ENCODE results near the gene PARP6. TPM values are rescaled to one million over a fixed set of nuclear protein-coding genes. Genes with fewer than 3 reads are reported as not detected.

PARP6 gene
- total RNA-seq, 2 donors from 2014 or later: 48.3 to 64.9 TPM

DNA sequence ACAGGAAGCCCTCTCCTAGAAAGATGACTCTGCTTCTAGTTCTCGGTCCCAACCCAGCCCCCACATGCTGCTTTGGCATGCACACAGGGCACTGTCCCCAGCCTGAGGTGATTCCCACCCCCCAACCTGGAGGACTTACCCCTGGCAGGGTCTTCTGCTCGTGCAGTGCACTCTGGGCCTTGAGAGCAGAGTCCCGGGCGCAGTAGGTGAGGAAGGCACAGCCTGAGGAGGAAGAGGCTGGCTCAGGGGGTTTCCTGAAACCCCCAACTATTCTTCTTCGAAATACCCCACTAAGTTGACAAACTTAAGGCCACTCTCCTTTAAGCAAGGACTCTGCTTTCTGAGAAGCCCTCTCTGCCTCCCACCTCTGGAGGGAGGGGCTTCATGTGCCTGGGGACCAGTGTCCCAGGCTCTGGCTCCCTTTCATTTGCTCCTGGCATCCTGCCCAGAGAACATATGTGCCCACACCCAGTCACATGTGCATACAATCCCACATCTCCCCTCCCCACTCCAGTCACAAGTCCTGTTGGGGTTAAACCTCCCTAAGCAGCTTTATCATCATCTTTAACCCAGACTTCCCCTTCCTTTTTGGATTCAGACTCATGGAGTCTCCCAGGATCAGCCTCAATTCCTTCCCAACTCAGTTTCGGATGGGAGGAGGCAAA lies 43.5 kb upstream of the PARP6 start:
- no peaks in the 10 kb centered on the region for H3K36me3 ChIP-seq (replicated peaks in 1 of 2; ENCODE audit: insufficient read depth in 1 of 2, low read depth in 2 of 2)
- no peaks in the 10 kb centered on the region for H3K9me3 ChIP-seq
- ATAC-seq (no peak), DNase-seq (peak in 3 of 4 donors; percentile 10 to 18 (median 18))
- H3K27me3 ChIP-seq: no peaks in the 10 kb centered on the region
- H3K4me1 ChIP-seq: peaks cover 8% of the 10 kb centered on the region
- intact Hi-C loops (cut with DNase I): no loop called here
- WGBS, 2 donors: 57 to 59% methylated on average over 6 of the region's 6 CpGs
- TF ChIP-seq POLR2A (IDR thresholded peaks at IDR 0.05): no peak
- TF ChIP-seq, protein P1, sequence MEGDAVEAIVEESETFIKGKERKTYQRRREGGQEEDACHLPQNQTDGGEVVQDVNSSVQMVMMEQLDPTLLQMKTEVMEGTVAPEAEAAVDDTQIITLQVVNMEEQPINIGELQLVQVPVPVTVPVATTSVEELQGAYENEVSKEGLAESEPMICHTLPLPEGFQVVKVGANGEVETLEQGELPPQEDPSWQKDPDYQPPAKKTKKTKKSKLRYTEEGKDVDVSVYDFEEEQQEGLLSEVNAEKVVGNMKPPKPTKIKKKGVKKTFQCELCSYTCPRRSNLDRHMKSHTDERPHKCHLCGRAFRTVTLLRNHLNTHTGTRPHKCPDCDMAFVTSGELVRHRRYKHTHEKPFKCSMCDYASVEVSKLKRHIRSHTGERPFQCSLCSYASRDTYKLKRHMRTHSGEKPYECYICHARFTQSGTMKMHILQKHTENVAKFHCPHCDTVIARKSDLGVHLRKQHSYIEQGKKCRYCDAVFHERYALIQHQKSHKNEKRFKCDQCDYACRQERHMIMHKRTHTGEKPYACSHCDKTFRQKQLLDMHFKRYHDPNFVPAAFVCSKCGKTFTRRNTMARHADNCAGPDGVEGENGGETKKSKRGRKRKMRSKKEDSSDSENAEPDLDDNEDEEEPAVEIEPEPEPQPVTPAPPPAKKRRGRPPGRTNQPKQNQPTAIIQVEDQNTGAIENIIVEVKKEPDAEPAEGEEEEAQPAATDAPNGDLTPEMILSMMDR (IDR thresholded peaks at IDR 0.05): no peak
- H3K27ac ChIP-seq: no peak overlapping the region
- H3K4me3 ChIP-seq: no peak overlapping the region

DNA sequence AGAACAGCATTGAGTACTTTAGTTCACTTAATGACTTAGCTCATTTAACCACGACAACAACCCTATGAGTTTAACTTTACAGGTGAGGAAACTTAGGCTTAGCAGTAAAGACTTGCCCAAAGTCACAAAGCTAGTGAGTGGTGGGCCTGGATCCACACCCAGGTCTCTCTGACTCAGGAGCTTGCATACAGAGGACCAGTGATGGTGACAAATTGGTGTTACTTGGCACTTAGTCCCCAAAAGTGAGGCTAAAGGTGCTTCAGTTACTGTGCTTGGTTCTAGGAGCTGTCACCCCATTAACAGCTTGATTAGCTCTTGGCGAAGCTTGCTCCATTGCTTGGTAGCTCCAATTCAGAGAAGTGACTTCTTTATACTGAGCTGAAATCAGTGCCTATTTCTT lies 41.5 kb upstream of the PARP6 start:
- Histone ChIP-seq H3K4me1 (no peaks in the 10 kb centered on the region), H3K27me3 (no peaks in the 10 kb centered on the region), H3K36me3 (replicated peaks in 1 of 2; ENCODE audit: insufficient read depth in 1 of 2, low read depth in 2 of 2) (no peaks in the 10 kb centered on the region), H3K9me3 (no peaks in the 10 kb centered on the region), H3K4me3 (no peak overlapping the region), H3K27ac (no peak overlapping the region)
- WGBS, 2 donors: 86 to 91% methylated on average over 2 of the region's 2 CpGs
- TF ChIP-seq, protein P1 (IDR thresholded peaks at IDR 0.05): no peak
- TF ChIP-seq POLR2A (IDR thresholded peaks at IDR 0.05): no peak
- no peak for DNase-seq
- ATAC-seq: no peak
- intact Hi-C loops (cut with DNase I): no loop called here

DNA sequence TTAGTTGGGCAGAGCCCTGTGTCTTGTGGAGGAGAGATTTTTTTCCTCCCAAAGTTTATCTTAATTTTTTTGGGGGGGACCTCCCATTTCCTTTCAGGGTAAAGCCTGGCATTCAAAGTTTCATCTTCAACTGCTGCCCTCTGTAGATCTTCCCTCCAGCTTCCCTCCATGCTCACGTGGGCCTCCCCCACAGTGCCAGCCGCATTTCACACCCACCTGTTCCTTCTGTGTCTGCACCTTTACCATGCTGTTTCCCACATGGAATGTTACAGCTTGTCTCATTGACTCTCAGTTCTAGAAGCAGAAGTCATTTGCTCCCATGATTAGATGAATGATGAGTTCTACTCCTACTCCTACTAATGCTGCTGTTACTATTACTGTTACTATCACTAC lies 41.1 kb upstream of the PARP6 start:
- Histone ChIP-seq H3K9me3 (no peaks in the 10 kb centered on the region), H3K27me3 (no peaks in the 10 kb centered on the region), H3K4me3 (no peak overlapping the region), H3K27ac (no peak overlapping the region), H3K4me1 (no peaks in the 10 kb centered on the region), H3K36me3 (replicated peaks in 1 of 2; ENCODE audit: insufficient read depth in 1 of 2, low read depth in 2 of 2) (no peaks in the 10 kb centered on the region)
- TF ChIP-seq, protein P1 (IDR thresholded peaks at IDR 0.05): no peak
- no peak for TF ChIP-seq POLR2A (IDR thresholded peaks at IDR 0.05)
- ATAC-seq (no peak), DNase-seq (no peak)
- intact Hi-C loops (cut with DNase I): no loop called here
- 52 to 67% methylated on average over 2 of the region's 2 CpGs for WGBS, 2 donors

DNA sequence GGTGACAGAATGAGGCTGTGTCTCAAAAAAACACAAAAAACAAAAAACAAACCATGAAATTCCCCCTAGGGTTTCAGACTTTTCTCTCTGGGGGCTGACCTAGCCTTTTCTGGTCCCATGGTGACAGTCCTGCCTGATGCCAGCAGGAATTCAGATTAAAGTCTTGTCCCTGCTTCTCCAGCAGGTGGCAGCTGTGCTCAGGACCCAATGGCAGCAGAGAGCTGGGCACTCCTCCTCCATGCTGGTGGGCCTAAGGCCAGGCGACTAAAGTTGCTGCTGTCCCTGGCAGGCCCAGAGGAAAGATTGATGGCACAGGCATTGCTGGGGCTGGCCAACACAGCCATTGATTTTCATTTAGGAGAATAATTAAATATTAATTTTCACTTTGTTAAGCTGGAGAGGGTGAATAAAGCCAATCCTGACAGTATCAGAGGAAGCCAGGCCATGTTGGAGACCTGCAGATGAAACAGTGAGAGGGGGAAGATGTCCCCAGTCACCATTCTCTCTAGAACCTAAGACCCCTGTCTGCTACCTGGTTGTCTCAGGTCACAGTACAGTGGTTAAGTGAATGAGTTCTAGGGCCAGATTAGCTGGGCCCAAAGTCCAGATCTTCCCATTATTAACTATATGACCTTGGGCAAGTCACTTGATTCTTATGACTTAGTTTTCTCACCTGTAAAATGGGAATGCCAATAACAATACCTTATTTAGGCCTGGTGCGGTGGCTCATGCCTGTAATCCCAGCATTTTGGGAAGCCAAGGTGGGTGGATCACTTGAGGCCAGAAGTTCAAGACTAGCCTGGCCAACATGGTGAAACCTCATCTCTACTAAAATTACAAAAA lies 40.5 kb upstream of the PARP6 start:
- peak; percentile 91 for ATAC-seq
- no peak for TF ChIP-seq POLR2A (IDR thresholded peaks at IDR 0.05)
- TF ChIP-seq, protein P1 (IDR thresholded peaks at IDR 0.05): peak; percentile 28 to 75 (median 66)
- 54 to 55% methylated on average over 2 of the region's 2 CpGs for WGBS, 2 donors
- Histone ChIP-seq H3K4me1 (no peaks in the 10 kb centered on the region), H3K36me3 (replicated peaks in 1 of 2; ENCODE audit: insufficient read depth in 1 of 2, low read depth in 2 of 2) (no peaks in the 10 kb centered on the region), H3K4me3 (no peak overlapping the region), H3K27me3 (no peaks in the 10 kb centered on the region), H3K27ac (no peak overlapping the region), H3K9me3 (no peaks in the 10 kb centered on the region)
- DNase-seq: peak; percentile 70 to 84 (median 75)
- intact Hi-C loops (cut with DNase I): no loop called here

All from body of pancreas (tissue), 4 donors.